Measurements from ENCODE around the gene NFIC.

DNA sequence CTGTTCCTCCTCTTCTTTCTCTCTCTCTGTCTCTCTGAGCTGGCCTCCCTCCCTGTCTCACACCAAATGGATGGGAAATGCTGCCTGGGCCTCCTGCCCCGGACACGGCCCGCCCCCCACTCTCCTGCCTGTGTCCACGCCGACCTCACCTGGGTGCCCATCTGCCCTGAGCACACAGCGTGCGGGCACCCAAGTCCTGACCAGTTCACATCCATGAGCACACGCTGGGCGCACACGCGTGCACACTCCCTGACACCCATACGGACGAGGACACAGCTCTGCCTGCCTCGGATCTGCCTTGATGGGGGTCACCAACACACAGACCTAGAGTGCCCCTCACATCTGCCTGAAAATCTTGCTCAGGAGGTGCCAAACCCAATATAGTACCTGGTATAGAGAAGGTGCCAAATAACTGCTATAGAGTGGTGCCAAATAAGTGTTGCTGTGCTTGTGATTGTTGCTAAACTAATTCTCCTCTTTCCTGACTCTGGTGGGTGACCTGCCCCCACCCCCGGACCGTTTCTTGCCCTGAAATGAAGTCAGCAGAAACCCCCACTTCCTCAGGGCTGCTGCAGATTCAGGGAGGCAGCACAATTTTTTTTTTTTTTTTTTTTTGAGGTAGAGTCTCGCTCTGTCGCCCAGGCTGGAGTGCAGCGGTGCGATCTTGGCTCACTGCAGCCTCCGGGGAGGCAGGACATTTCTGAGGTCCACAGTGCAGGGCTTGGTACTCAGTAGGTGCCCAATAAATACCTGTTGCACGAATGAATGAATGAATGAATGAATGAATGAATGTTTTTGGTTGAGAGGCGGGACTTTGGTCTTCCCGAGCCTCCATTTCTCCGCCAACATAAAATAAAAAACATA is 4.6 kb downstream of the NFIC start:
- no peak for TF ChIP-seq YY1 (IDR thresholded peaks at IDR 0.05; ENCODE audit: insufficient read depth, insufficient read length)
- no peak for TF ChIP-seq SUZ12 (IDR thresholded peaks at IDR 0.05; ENCODE audit: extremely low read depth, insufficient read depth, insufficient read length)
